GM12875 (cell line): Measurements from ENCODE around the gene CREB5.
"Not testable (repeated sequence)": the region's sequence is repeated elsewhere in the genome, so short reads cannot be mapped to it uniquely, and the experiment has no call there.

Experiments used
- H3K4me3 ChIP-seq: one replicate; pipeline ENCODE4 v1.5.1; 2011; ENCODE audit warnings: low read depth, low read length, control low read depth
- CTCF ChIP-seq: IDR thresholded peaks from 2 replicates; pipeline ENCODE4 v1.5.1; 2011; ENCODE audit warnings: low read depth, mild to moderate bottlenecking, control low read depth, inconsistent platforms, low read length, moderate library complexity, borderline replicate concordance; ENCODE audit not compliant: insufficient read depth

CREB5 gene

GRCh38 chr7:28390426-28390825, 21.9 kb upstream of the CREB5 start:
- H3K4me3 ChIP-seq: no peak overlapping the region
- TF ChIP-seq CTCF: no peak

GRCh38 chr7:28392289-28392688, 20.0 kb upstream of the CREB5 start:
- TF ChIP-seq CTCF: no peak

GRCh38 chr7:28395404-28395803, 16.9 kb upstream of the CREB5 start:
- TF ChIP-seq CTCF: no peak
- H3K4me3 ChIP-seq: no peak overlapping the region

More at GRCh38 chr7:28392289-28392688, 20.0 kb upstream of the CREB5 start:
- no peak overlapping the region for H3K4me3 ChIP-seq

GRCh38 chr7:28395831-28396230, 16.5 kb upstream of the CREB5 start:
- no peak overlapping the region for H3K4me3 ChIP-seq
- no peak for TF ChIP-seq CTCF

- no peak overlapping the region for H3K4me3 ChIP-seq
- TF ChIP-seq CTCF: no peak
These were observed 15.2 kb upstream of the CREB5 start for GRCh38 chr7:28397141-28397540.

- TF ChIP-seq CTCF: no peak
- H3K4me3 ChIP-seq: no peak overlapping the region
These were observed 11.4 kb upstream of the CREB5 start for GRCh38 chr7:28400838-28401360.

- H3K4me3 ChIP-seq: not testable (repeated sequence)
These were observed 10.8 kb upstream of the CREB5 start for GRCh38 chr7:28401567-28401966.

- TF ChIP-seq CTCF: no peak
These were observed 6.7 kb upstream of the CREB5 start for GRCh38 chr7:28405662-28406061.

More at GRCh38 chr7:28405662-28406061, 6.7 kb upstream of the CREB5 start:
- no peak overlapping the region for H3K4me3 ChIP-seq
